ENCODE results near the gene STARD13. TPM values are rescaled to one million over a fixed set of nuclear protein-coding genes. Genes with fewer than 3 reads are reported as not detected.

Gene STARD13
- total RNA-seq, 1 experiment from 2014 or later = 2.1 TPM

- TF ChIP-seq, protein P1, sequence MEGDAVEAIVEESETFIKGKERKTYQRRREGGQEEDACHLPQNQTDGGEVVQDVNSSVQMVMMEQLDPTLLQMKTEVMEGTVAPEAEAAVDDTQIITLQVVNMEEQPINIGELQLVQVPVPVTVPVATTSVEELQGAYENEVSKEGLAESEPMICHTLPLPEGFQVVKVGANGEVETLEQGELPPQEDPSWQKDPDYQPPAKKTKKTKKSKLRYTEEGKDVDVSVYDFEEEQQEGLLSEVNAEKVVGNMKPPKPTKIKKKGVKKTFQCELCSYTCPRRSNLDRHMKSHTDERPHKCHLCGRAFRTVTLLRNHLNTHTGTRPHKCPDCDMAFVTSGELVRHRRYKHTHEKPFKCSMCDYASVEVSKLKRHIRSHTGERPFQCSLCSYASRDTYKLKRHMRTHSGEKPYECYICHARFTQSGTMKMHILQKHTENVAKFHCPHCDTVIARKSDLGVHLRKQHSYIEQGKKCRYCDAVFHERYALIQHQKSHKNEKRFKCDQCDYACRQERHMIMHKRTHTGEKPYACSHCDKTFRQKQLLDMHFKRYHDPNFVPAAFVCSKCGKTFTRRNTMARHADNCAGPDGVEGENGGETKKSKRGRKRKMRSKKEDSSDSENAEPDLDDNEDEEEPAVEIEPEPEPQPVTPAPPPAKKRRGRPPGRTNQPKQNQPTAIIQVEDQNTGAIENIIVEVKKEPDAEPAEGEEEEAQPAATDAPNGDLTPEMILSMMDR (conservative IDR thresholded peaks at IDR 0.05) = no peak
- H3K27ac ChIP-seq (ENCODE audit: insufficient read length, low read depth, low read length) = no peak overlapping the region
These were observed 226.7 kb downstream of the STARD13 start for GRCh38 chr13:33058776-33059327.

More at GRCh38 chr13:33058776-33059327, 226.7 kb downstream of the STARD13 start:
- Histone ChIP-seq H3K56ac (ENCODE audit: insufficient read length, low read depth, low read length) (no peak overlapping the region), H3K4me1 (ENCODE audit: insufficient read depth, low read length) (no peaks in the 10 kb centered on the region), H3K79me2 (ENCODE audit: insufficient read depth, low read length) (no peaks in the 10 kb centered on the region), H2BK120ac (ENCODE audit: low read depth, low read length, poor library complexity, severe bottlenecking) (no peak overlapping the region), H4K91ac (ENCODE audit: insufficient read length, low read depth, low read length) (no peak overlapping the region), H3K4me2 (ENCODE audit: insufficient read depth, insufficient read length, low read length) (no peak overlapping the region), H4K8ac (replicated peaks; ENCODE audit: insufficient read length, low read depth, low read length) (no peak overlapping the region), H2BK15ac (ENCODE audit: low read depth, low read length) (no peak overlapping the region), H2BK5ac (ENCODE audit: insufficient read length, low read length) (no peak overlapping the region), H2AFZ (ENCODE audit: low read length) (no peak overlapping the region), H3K27me3 (ENCODE audit: insufficient read depth, low read length) (no peaks in the 10 kb centered on the region), H3K18ac (ENCODE audit: insufficient read length, low read depth, low read length) (no peak overlapping the region), H2BK20ac (ENCODE audit: low read depth, low read length, poor library complexity, severe bottlenecking) (no peak overlapping the region), H3K9me3 (ENCODE audit: control insufficient read depth, low read depth, low read length) (no peaks in the 10 kb centered on the region), H3K79me1 (ENCODE audit: insufficient read depth, low read depth, low read length, poor library complexity, severe bottlenecking) (no peaks in the 10 kb centered on the region), H2BK12ac (ENCODE audit: insufficient read length, low read depth, low read length) (no peak overlapping the region), H3T11ph (ENCODE audit: low read length) (no peak overlapping the region), H4K5ac (ENCODE audit: insufficient read length, low read depth, low read length) (no peak overlapping the region), H3K14ac (ENCODE audit: insufficient read depth, low read length) (no peak overlapping the region), H4K20me1 (ENCODE audit: control insufficient read depth, insufficient read depth, insufficient read length) (no peaks in the 10 kb centered on the region), H3K23ac (ENCODE audit: insufficient read length, low read depth, low read length) (no peak overlapping the region), H2AK5ac (ENCODE audit: insufficient read length, low read length) (no peak overlapping the region), H3K23me2 (ENCODE audit: insufficient read length, low read depth, low read length, poor library complexity, severe bottlenecking) (no peaks in the 10 kb centered on the region), H3K4ac (ENCODE audit: low read depth, low read length) (no peak overlapping the region), H3K9ac (ENCODE audit: extremely low read depth, insufficient read length, low read length) (no peak overlapping the region)
- Mint-ChIP-seq H3K36me3 (ENCODE audit: insufficient read depth in 1 of 3, low read depth in 3 of 3) (no peaks in the 10 kb centered on the region), H3K4me3 (no peak overlapping the region), H3K9me3 (no peaks in the 10 kb centered on the region), H3K4me1 (peaks cover 0 to 6% of the 10 kb centered on the region in 2 experiments; a peak in 3 of 4 replicates), H3K27me3 (ENCODE audit: low read depth) (no peaks in the 10 kb centered on the region; the same call in 1 of the 2 replicates), H3K27ac (no peak overlapping the region)
- no CpG with 5 or more reads among the region's 3 CpGs for WGBS (ENCODE audit: extremely low coverage, insufficient read length, low lambda C conversion rate)
- DNase-seq = no peak

Measured in H9 (cell line).